Loucy (cell line): ENCODE results near the gene OPRL1.
"Not testable (repeated sequence)": the region's sequence is repeated elsewhere in the genome, so short reads cannot be mapped to it uniquely, and the experiment has no call there.

ENCODE experiments used
- H2AFZ ChIP-seq: fragments of 200-600 bp; sonication (generic); 2 replicates; pipeline ENCODE4 v1.6.0; 2016; ENCODE audit warnings: antibody characterized with exemption, mild to moderate bottlenecking, low read length, moderate library complexity
- H3F3A ChIP-seq: fragments of 200-600 bp; 2 replicates; pipeline ENCODE4 v1.6.0; 2016; ENCODE audit warnings: antibody characterized with exemption, low read depth, mild to moderate bottlenecking
- H3K27me3 ChIP-seq: fragments of 200-600 bp; sonication (generic); 2 replicates; pipeline ENCODE4 v1.6.1; 2014; ENCODE audit warnings: low read length, mild to moderate bottlenecking; ENCODE audit not compliant: insufficient read depth, poor library complexity, severe bottlenecking
- H3K36me3 ChIP-seq: fragments of 200-600 bp; sonication (generic); 2 replicates; pipeline ENCODE4 v1.6.1; 2016; ENCODE audit warnings: low read length; ENCODE audit not compliant: insufficient read depth
- H3K4me1 ChIP-seq: fragments of 200-600 bp; sonication (generic); 2 replicates; pipeline ENCODE4 v1.5.1; 2014; ENCODE audit warnings: low read length, mild to moderate bottlenecking; ENCODE audit not compliant: insufficient read depth, poor library complexity, severe bottlenecking
- H3K4me2 ChIP-seq: fragments of 200-600 bp; sonication (generic); 2 replicates; pipeline ENCODE4 v1.6.0; 2014; ENCODE audit warnings: antibody characterized with exemption, low read length, low read depth, mild to moderate bottlenecking; ENCODE audit not compliant: poor library complexity, severe bottlenecking
- H3K4me3 ChIP-seq: fragments of 200-600 bp; sonication (generic); 2 replicates; pipeline ENCODE4 v1.5.1; 2014; ENCODE audit warnings: low read length, mild to moderate bottlenecking, mixed read lengths; ENCODE audit not compliant: poor library complexity, severe bottlenecking
- H3K79me2 ChIP-seq: fragments of 200-600 bp; sonication (generic); 2 replicates; pipeline ENCODE4 v1.6.1; 2014; ENCODE audit warnings: low read length; ENCODE audit not compliant: insufficient read depth
- H3K9ac ChIP-seq: fragments of 200-600 bp; sonication (generic); 2 replicates; pipeline ENCODE4 v1.6.0; 2014; ENCODE audit warnings: mild to moderate bottlenecking, low read depth, low read length, moderate library complexity; ENCODE audit not compliant: poor library complexity, severe bottlenecking
- H3K9me2 ChIP-seq: fragments of 200-600 bp; sonication (generic); replicated peaks from 2 replicates; pipeline ENCODE4 v1.6.1; 2016; ENCODE audit warnings: low read depth, low read length, mixed read lengths
- H3K9me3 ChIP-seq: fragments of 200-600 bp; sonication (generic); 2 replicates; pipeline ENCODE4 v1.6.1; 2014; ENCODE audit warnings: mild to moderate bottlenecking, antibody characterized with exemption, low read length, low read depth; ENCODE audit not compliant: insufficient read depth
- H4K20me1 ChIP-seq: fragments of 200-600 bp; sonication (generic); 2 replicates; pipeline ENCODE4 v1.6.0; 2014; ENCODE audit warnings: antibody characterized with exemption, low read length, mild to moderate bottlenecking; ENCODE audit not compliant: insufficient read depth, poor library complexity, severe bottlenecking
- CTCF ChIP-seq: fragments of 200-600 bp; sonication (generic); conservative IDR thresholded peaks from 2 replicates; pipeline ENCODE4 v1.5.1; 2014; ENCODE audit warnings: mild to moderate bottlenecking, antibody characterized with exemption, low read length
- EZH2phosphoT487 ChIP-seq: fragments of 200-600 bp; IDR thresholded peaks from 2 replicates; pipeline ENCODE4 v1.6.1; 2018; ENCODE audit warnings: antibody characterized with exemption, mild to moderate bottlenecking, moderate library complexity, borderline replicate concordance

Gene OPRL1

DNA sequence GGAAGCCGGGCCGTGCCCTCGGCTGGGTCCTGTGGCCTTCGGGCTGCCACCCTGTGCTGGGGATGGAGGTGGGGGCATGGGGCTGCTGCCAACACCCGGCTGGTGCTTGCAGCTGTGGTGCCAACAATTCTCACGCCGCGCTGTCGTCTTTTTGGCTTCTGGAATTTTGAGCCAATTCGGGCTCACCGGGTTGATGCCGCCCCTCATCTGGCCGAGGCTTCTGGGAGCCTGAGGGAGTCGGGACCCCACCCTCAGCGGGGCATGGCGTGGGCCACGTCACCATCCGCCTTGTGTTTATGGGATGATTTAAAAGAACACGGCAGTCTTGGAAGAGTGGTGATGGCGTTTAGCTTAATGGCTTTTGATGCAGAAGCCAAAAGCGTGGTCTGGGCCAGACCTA lies 36.1 kb downstream of the OPRL1 start:
- Histone ChIP-seq H2AFZ (no peak overlapping the region), H3K36me3 (no peaks in the 10 kb centered on the region), H3K4me3 (no peak overlapping the region), H4K20me1 (no peaks in the 10 kb centered on the region), H3F3A (no peaks in the 10 kb centered on the region), H3K79me2 (no peaks in the 10 kb centered on the region), H3K9me2 (no peaks in the 10 kb centered on the region), H3K4me2 (no peak overlapping the region), H3K4me1 (peaks cover 13% of the 10 kb centered on the region), H3K27me3 (no peaks in the 10 kb centered on the region), H3K9ac (no peak overlapping the region), H3K9me3 (no peaks in the 10 kb centered on the region)
- no peak for TF ChIP-seq CTCF
- no peak for TF ChIP-seq EZH2phosphoT487

- H3F3A ChIP-seq: no peaks in the 10 kb centered on the region
- H3K4me1 ChIP-seq: peaks cover 13% of the 10 kb centered on the region
- TF ChIP-seq EZH2phosphoT487 (no peak), CTCF (no peak)
- H3K9ac ChIP-seq: no peak overlapping the region
- no peaks in the 10 kb centered on the region for H3K79me2 ChIP-seq
- no peak overlapping the region for H3K4me2 ChIP-seq
- no peaks in the 10 kb centered on the region for H3K9me2 ChIP-seq
- H4K20me1 ChIP-seq: no peaks in the 10 kb centered on the region
- H3K36me3 ChIP-seq: no peaks in the 10 kb centered on the region
- no peaks in the 10 kb centered on the region for H3K9me3 ChIP-seq
- no peak overlapping the region for H3K4me3 ChIP-seq
- H3K27me3 ChIP-seq: no peaks in the 10 kb centered on the region
- no peak overlapping the region for H2AFZ ChIP-seq
These were observed 36.9 kb downstream of the OPRL1 start for GRCh38 chr20:64116541-64117431.

GRCh38 chr20:64117432-64117777 lies 37.5 kb downstream of the OPRL1 start:
- H3K9me3 ChIP-seq, H4K20me1 ChIP-seq, H3K9ac ChIP-seq, H3F3A ChIP-seq, H3K4me1 ChIP-seq, H3K4me3 ChIP-seq, H3K9me2 ChIP-seq, H2AFZ ChIP-seq, H3K36me3 ChIP-seq, H3K79me2 ChIP-seq, H3K27me3 ChIP-seq, H3K4me2 ChIP-seq: not testable (repeated sequence)

GRCh38 chr20:64119301-64119680 lies 39.4 kb downstream of the OPRL1 start:
- Histone ChIP-seq H3K4me2 (no peak overlapping the region), H3K4me1 (peaks cover 9% of the 10 kb centered on the region), H3K9me3 (no peaks in the 10 kb centered on the region), H3K9me2 (no peaks in the 10 kb centered on the region), H3F3A (no peaks in the 10 kb centered on the region), H3K27me3 (no peaks in the 10 kb centered on the region), H3K36me3 (no peaks in the 10 kb centered on the region), H2AFZ (no peak overlapping the region), H3K4me3 (no peak overlapping the region), H3K9ac (no peak overlapping the region), H4K20me1 (no peaks in the 10 kb centered on the region), H3K79me2 (no peaks in the 10 kb centered on the region)
- TF ChIP-seq CTCF: no peak
- no peak for TF ChIP-seq EZH2phosphoT487
